Right lobe of liver (tissue), 4 donors: ENCODE results near the gene BRIP1.

Experiments used
- POLR2A ChIP-seq: fragments of 450-650 bp; IDR thresholded peaks from one replicate; pipeline ENCODE4 v1.6.1; 2017; ENCODE audit warnings: antibody characterized with exemption, mild to moderate bottlenecking
- TF ChIP-seq, protein P1 (sequence below), 4 donors: fragments of 200-600 bp in 3 of 4; fragments of 450-650 bp in 1 of 4; IDR thresholded peaks; one replicate each; pipeline versions ENCODE4 v1.5.1 to v1.8.0; 2016 to 2022; ENCODE audit warnings: antibody characterized with exemption in 4 of 4, mild to moderate bottlenecking in 2 of 4
- donor health status: DM: no; HTN: no; CAD: no.
- donor health status: DM: no; HTN: no; CAD: no.
- donor health status: DM: no; HTN: yes; CAD: no.

DNA sequence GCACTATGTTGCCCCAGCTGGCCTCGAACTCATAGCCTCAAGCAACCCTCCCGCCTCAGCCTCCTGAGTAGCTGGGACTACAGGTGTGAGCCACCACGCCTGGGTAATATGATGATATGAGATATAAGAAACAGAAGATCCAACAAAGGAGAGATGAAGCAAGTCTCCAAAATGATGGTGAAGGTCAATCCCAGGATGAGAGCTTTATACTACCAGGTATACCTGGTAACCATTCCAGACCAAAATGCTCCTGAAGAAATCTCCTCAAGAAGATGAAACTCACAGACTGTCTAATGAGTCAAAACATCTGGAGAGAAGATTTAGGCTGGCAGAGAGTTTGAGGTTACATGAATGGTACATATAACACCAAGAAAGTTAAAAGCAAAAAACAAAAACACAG, 39.9 kb upstream of the BRIP1 start:
- no peak for TF ChIP-seq POLR2A
- TF ChIP-seq, protein P1, sequence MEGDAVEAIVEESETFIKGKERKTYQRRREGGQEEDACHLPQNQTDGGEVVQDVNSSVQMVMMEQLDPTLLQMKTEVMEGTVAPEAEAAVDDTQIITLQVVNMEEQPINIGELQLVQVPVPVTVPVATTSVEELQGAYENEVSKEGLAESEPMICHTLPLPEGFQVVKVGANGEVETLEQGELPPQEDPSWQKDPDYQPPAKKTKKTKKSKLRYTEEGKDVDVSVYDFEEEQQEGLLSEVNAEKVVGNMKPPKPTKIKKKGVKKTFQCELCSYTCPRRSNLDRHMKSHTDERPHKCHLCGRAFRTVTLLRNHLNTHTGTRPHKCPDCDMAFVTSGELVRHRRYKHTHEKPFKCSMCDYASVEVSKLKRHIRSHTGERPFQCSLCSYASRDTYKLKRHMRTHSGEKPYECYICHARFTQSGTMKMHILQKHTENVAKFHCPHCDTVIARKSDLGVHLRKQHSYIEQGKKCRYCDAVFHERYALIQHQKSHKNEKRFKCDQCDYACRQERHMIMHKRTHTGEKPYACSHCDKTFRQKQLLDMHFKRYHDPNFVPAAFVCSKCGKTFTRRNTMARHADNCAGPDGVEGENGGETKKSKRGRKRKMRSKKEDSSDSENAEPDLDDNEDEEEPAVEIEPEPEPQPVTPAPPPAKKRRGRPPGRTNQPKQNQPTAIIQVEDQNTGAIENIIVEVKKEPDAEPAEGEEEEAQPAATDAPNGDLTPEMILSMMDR (IDR thresholded peaks at IDR 0.05) = no peak
